Activated T-helper 2 cell treated with anti-CD3 and anti-CD28 coated beads, Interferon-gamma antibody, Interleukin-2, Interleukin-4, amounts not matched to agents 10 μg/mL and 5 μg/mL and 100 μg/mL, durations not matched to agents 14 hours and 24 hours and 36 hours (primary cell): ENCODE data around the gene HSPB6. TPM values are rescaled to one million over a fixed set of nuclear protein-coding genes. Genes with fewer than 3 reads are reported as not detected.

Source experiments
- DNase-seq: peaks from one replicate; pipeline ENCODE4 v3.0.0; 2021; ENCODE audit warnings: low spot score
- H3K27ac Mint-ChIP-seq: one replicate; pipeline ENCODE4 v1.8.0; 2021; ENCODE audit warnings: mixed read lengths
- H3K27me3 Mint-ChIP-seq: one replicate; pipeline ENCODE4 v1.8.0; 2021; ENCODE audit warnings: low read depth, mixed read lengths
- H3K36me3 Mint-ChIP-seq: one replicate; pipeline ENCODE4 v1.8.0; 2021; ENCODE audit warnings: low read depth, mixed read lengths
- H3K4me1 Mint-ChIP-seq: one replicate; pipeline ENCODE4 v1.8.0; 2021; ENCODE audit warnings: low read depth, mixed read lengths
- H3K4me3 Mint-ChIP-seq: one replicate; pipeline ENCODE4 v1.8.0; 2021; ENCODE audit warnings: low read depth, mild to moderate bottlenecking, moderate library complexity, mixed read lengths
- H3K9me3 Mint-ChIP-seq: one replicate; pipeline ENCODE4 v1.8.0; 2021; ENCODE audit warnings: mixed read lengths
- intact Hi-C: fragments of 100-400 bp; cut with micrococcal nuclease; formaldehyde crosslinking; loops from one replicate; pipeline ENCODE4 v1.15.1; 2023
- total RNA-seq: library from RNA; stranded (reverse); gene quantifications from 2 replicates; pipeline ENCODE4 v1.2.3, GENCODE V29; 2022

HSPB6 gene
- total RNA-seq, 1 donor from 2014 or later, result 0.14 TPM

DNA sequence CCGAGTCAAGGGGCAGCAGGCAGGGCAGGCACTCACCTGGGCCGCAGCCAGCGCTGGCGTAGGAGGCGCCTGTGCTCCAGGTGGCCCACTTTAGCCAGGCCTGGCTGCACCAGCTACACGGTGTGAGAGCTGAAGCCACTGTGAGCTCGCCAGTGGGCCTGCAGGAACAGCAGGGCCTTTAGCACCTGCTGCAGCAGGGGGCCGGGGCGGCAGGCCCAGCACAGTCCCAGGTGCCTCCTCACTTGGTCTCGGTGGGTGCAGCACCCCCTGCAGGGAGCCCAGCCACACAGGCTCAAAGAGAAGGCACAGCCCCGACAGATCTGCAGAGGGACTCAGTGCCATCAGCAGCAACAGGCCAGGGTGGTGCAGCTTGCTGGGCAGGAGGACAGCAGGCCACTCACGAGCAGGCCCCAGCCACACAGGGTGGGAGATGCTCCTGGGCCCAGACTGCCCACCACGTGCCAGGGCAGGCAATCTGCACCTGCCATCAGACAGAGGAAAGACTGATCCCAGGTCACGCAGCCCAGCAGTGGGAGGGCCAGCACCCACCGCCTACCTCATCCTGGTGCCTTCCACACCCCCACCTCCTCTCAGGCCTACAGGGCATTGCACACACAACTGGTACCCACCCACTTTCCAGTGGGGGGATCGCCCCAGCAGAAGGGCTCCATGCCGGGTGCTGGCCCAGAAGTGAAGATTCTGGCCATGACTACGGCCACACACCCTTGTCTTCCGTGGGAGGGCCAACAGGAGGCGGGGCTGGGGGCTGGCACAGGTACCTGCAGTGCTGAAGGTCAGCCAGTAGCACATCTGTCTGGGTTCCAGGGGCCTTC lies 34.4 kb upstream of the HSPB6 start:
- intact Hi-C loops, result no loop called here
- peaks cover 4% of the 10 kb centered on the region for H3K27me3 Mint-ChIP-seq
- no peaks in the 10 kb centered on the region for H3K9me3 Mint-ChIP-seq
- no peak overlapping the region for H3K27ac Mint-ChIP-seq
- DNase-seq, result no peak
- H3K4me3 Mint-ChIP-seq, result no peak overlapping the region
- H3K36me3 Mint-ChIP-seq, result no peaks in the 10 kb centered on the region
- H3K4me1 Mint-ChIP-seq, result no peaks in the 10 kb centered on the region

DNA sequence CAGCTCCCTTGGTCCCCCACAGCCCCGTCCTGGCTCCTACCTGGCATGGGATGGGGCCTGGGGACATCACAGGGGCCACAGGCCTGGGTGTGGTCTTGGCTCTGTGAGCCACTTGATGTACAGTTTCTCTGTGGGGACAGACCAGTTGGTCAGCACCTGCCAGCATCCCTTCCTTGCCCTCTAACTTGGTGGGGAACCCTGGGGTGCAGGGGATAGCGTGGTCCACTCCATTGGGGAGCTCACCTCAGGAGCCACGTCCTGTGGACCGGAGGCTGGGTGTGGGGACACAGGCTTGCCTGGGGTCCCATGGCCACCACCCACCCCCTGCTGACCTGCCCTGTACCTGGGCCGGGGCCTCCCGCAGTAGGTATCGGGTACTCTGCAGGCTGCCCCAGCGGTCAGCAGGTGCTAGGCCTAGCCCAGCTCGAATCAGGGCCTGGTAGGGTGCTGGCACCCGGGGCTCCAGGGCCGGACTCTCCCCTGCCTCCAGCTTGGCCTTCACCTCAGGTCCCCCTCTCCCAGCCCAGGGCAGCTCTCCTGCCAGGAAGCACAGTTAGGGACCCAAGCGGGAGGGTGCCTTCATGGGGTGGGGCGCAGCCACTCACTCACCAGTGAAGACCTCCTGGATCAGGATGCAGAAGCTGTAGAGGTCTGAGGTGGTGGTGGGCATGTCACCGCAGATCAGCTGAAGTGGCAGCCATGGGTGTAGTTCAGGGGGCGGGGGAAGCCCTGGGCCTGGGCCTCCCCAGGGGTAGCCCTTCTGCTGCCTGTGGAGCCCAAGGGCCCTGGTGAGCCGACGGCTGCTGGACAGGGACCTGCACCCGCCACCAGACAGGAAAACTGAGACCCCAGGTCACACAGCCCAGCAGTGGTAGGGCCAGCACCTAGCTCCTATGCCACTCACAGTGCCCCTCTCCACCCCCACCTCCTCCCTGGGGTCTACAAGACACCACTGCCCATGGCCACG lies 33.4 kb upstream of the HSPB6 start:
- no peaks in the 10 kb centered on the region for H3K27me3 Mint-ChIP-seq
- no peaks in the 10 kb centered on the region for H3K36me3 Mint-ChIP-seq
- H3K27ac Mint-ChIP-seq, result no peak overlapping the region
- no peaks in the 10 kb centered on the region for H3K4me1 Mint-ChIP-seq
- no peak overlapping the region for H3K4me3 Mint-ChIP-seq
- intact Hi-C loops, result no loop called here
- DNase-seq, result no peak
- H3K9me3 Mint-ChIP-seq, result no peaks in the 10 kb centered on the region

- intact Hi-C loops, result no loop called here
- Mint-ChIP-seq H3K4me3 (no peak overlapping the region), H3K9me3 (no peaks in the 10 kb centered on the region), H3K36me3 (no peaks in the 10 kb centered on the region), H3K27me3 (no peaks in the 10 kb centered on the region), H3K27ac (no peak overlapping the region), H3K4me1 (no peaks in the 10 kb centered on the region)
- DNase-seq, result no peak
Observed at GRCh38 chr19:35789195-35789977, 32.6 kb upstream of the HSPB6 start.

DNA sequence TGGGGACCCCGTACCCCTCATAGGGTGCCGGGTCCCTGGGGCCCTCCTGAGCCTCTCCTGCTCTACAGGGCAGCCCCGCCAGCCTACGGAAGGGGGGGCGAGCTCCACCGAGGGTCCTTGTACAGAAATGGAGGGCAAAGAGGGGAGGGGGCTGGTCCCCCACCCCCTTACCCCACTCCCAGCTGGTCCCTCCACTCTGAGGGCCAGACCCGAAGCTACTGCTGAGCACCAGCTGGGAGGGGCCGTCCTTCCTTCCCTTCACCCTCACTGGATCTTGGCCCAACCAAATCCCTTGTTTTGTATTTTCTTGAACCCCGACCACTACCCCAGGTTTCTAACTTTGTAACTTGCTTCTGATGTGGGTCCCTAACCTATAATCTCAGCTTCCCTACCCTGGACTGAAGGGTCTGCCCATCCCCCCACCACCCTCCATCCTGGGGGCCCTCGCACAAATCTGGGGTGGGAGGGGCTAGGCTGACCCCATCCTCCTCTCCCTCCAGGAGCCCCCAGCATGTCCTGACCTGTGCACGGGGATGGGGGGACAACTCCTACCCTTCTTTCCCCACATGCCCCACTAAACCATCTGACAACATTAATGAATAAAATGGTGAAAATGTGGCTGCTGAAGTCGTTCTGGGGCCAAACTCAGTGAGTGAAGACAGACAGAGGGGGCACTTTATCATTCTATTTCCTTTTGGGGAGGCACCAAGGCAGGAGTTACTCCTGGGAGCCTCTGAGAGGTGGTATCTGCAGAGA lies 31.6 kb upstream of the HSPB6 start:
- Mint-ChIP-seq H3K27me3 (no peaks in the 10 kb centered on the region), H3K36me3 (peaks cover 3% of the 10 kb centered on the region), H3K27ac (no peak overlapping the region), H3K4me1 (no peaks in the 10 kb centered on the region), H3K9me3 (no peaks in the 10 kb centered on the region), H3K4me3 (no peak overlapping the region)
- no peak for DNase-seq
- intact Hi-C loops, result no loop called here

DNA sequence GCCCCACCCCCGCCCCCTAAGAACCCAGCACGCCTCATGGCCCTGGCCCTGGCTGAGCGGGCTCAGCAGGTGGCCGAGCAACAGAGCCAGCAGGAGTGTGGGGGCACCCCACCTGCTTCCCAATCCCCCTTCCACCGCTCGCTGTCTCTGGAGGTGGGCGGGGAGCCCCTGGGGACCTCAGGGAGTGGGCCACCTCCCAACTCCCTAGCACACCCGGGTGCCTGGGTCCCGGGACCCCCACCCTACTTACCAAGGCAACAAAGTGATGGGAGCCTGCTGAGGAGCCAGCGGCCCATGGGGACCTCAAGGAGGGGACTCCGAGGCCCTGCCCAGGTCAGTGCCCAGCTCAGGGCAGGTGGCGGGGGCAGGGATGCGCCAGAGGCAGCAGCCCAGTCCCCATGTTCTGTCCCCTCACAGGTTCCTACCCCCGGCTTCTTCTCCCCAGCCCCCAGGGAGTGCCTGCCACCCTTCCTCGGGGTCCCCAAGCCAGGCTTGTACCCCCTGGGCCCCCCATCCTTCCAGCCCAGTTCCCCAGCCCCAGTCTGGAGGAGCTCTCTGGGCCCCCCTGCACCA lies 30.5 kb upstream of the HSPB6 start:
- no peak overlapping the region for H3K4me3 Mint-ChIP-seq

GRCh38 chr19:35786299-35787160 lies 29.7 kb upstream of the HSPB6 start:
- DNase-seq, result no peak
- no peak overlapping the region for H3K27ac Mint-ChIP-seq
- H3K4me1 Mint-ChIP-seq, result no peaks in the 10 kb centered on the region
- no peak overlapping the region for H3K4me3 Mint-ChIP-seq
- H3K9me3 Mint-ChIP-seq, result no peaks in the 10 kb centered on the region
- peaks cover 14% of the 10 kb centered on the region for H3K36me3 Mint-ChIP-seq
- intact Hi-C loops, result no loop called here
- no peaks in the 10 kb centered on the region for H3K27me3 Mint-ChIP-seq

More for the DNA sequence above, 30.5 kb upstream of the HSPB6 start:
- H3K27ac Mint-ChIP-seq, result no peak overlapping the region
- no peaks in the 10 kb centered on the region for H3K9me3 Mint-ChIP-seq
- no peaks in the 10 kb centered on the region for H3K27me3 Mint-ChIP-seq
- H3K4me1 Mint-ChIP-seq, result no peaks in the 10 kb centered on the region
- DNase-seq, result no peak
- intact Hi-C loops, result no loop called here
- peaks cover 11% of the 10 kb centered on the region for H3K36me3 Mint-ChIP-seq

DNA sequence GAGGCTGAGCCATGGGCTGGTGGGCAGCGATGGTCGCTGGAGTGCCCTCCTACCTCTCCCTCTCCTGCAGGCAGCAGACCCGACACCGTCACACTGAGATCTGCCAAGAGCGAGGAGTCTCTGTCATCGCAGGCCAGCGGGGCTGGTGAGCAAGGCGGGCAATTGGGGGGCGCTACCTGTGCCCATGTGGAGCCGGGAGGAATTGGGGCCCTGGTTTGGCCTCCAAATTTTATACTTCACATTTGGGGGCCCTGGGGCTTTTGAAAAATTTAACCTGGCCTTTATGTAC lies 28.5 kb upstream of the HSPB6 start:
- intact Hi-C loops, result no loop called here
- H3K4me1 Mint-ChIP-seq, result no peaks in the 10 kb centered on the region
- peaks cover 19% of the 10 kb centered on the region for H3K36me3 Mint-ChIP-seq
- H3K9me3 Mint-ChIP-seq, result no peaks in the 10 kb centered on the region
- DNase-seq, result no peak
- no peak overlapping the region for H3K27ac Mint-ChIP-seq
- H3K27me3 Mint-ChIP-seq, result no peaks in the 10 kb centered on the region
- H3K4me3 Mint-ChIP-seq, result no peak overlapping the region

DNA sequence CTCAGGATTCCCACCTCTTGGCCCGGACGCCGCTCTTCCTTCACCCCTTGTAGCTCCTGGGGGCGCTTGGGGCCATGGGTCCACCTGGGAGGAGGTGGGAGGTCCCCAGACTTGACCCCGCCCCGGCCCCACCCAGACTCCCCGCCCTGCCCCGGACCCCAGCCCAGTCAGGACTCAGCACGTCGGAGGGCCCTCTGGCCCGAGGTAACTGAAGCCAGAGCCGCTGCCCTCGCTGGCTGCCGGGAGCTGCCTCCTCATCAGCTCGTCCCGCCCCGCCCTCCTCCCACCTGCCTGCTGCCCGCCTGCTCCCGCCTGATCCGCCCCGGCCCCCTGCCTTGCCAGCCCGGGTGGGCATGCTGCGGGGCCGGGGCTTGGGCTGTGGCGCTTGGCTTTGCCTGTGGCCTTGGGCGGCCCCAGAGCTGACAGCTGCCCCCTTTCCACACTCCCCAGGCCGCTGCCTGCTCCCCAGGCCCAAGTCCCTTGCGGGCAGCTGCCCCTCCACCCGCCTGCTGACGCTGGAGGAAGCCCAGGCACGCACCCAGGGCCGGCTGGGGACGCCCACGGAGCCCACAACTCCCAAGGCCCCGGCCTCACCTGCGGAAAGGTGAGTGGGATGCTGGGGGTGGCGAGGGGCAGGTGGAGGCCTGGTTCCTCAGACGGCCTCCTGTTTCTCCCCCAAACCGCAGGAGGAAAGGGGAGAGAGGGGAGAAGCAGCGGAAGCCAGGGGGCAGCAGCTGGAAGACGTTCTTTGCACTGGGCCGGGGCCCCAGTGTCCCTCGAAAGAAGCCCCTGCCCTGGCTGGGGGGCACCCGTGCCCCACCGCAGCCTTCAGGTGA lies 27.9 kb upstream of the HSPB6 start:
- Mint-ChIP-seq H3K27me3 (no peaks in the 10 kb centered on the region), H3K4me1 (no peaks in the 10 kb centered on the region), H3K36me3 (peaks cover 19% of the 10 kb centered on the region), H3K27ac (no peak overlapping the region), H3K9me3 (no peaks in the 10 kb centered on the region), H3K4me3 (no peak overlapping the region)
- DNase-seq, result no peak
- intact Hi-C loops, result no loop called here

GRCh38 chr19:35783469-35784434 lies 26.9 kb upstream of the HSPB6 start:
- Mint-ChIP-seq H3K27me3 (no peaks in the 10 kb centered on the region), H3K4me1 (peaks cover 3% of the 10 kb centered on the region), H3K36me3 (peaks cover 24% of the 10 kb centered on the region), H3K4me3 (no peak overlapping the region), H3K9me3 (no peaks in the 10 kb centered on the region), H3K27ac (no peak overlapping the region)
- DNase-seq, result no peak
- intact Hi-C loops, result no loop called here

GRCh38 chr19:35782589-35782988 lies 25.8 kb upstream of the HSPB6 start:
- no peak overlapping the region for H3K4me3 Mint-ChIP-seq
- H3K9me3 Mint-ChIP-seq, result no peaks in the 10 kb centered on the region
- no peak overlapping the region for H3K27ac Mint-ChIP-seq
- no peaks in the 10 kb centered on the region for H3K27me3 Mint-ChIP-seq
- intact Hi-C loops, result no loop called here
- peaks cover 3% of the 10 kb centered on the region for H3K4me1 Mint-ChIP-seq
- peaks cover 24% of the 10 kb centered on the region for H3K36me3 Mint-ChIP-seq
- DNase-seq, result no peak
